IPS-18c (cell line): ENCODE results near the gene LSMEM2.
A peak's percentile ranks its signal among the peaks of the same experiment; 100 is the strongest.

Experiments
- H3K4me3 ChIP-seq: 2 replicates; pipeline ENCODE4 v1.7.0; 2013; ENCODE audit warnings: low read depth, mild to moderate bottlenecking, low read length, moderate library complexity; ENCODE audit not compliant: insufficient read depth
- H3K9me3 ChIP-seq: one replicate; pipeline ENCODE4 v1.6.1; 2013; ENCODE audit warnings: mild to moderate bottlenecking, low read length, moderate library complexity; ENCODE audit not compliant: control insufficient read depth, insufficient read depth

The LSMEM2 gene

DNA sequence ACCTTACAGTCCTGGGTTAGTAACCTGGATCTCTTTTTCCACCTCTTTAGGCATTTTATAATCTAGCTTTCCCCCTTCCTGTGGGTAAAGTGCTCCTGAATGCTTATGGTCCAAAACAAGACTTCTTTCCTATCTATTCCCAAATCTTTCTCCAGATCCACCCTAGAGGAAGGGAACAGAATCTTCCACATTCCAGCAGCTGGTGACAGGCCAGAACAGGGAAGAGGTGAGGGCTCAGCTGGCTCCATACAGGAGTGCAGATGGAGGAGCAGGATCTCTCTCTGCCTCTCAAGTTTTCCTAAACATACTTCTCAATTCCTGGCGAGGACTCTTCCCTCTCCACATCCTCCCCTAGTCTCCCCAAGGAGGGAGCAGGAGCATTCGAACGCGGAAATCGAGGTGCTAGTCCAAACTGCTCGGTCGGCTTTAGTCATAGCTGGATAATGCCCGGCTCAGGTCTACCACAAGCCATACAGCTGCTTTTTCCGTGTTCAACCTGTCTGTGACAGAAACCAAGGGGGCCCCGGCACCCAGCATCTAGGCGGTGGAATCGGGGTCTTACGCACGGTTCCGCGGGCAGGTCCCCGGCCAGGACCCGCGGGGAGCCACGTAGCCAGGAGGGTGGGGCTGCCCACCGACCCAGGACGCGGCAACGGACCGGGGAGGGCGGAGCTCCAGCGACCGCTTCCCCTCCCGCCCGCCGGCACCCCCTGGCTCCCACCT is 57.7 kb downstream of the LSMEM2 start:
- H3K9me3 ChIP-seq, result no peaks in the 10 kb centered on the region
- peak overlapping the region; percentile 83 for H3K4me3 ChIP-seq

DNA sequence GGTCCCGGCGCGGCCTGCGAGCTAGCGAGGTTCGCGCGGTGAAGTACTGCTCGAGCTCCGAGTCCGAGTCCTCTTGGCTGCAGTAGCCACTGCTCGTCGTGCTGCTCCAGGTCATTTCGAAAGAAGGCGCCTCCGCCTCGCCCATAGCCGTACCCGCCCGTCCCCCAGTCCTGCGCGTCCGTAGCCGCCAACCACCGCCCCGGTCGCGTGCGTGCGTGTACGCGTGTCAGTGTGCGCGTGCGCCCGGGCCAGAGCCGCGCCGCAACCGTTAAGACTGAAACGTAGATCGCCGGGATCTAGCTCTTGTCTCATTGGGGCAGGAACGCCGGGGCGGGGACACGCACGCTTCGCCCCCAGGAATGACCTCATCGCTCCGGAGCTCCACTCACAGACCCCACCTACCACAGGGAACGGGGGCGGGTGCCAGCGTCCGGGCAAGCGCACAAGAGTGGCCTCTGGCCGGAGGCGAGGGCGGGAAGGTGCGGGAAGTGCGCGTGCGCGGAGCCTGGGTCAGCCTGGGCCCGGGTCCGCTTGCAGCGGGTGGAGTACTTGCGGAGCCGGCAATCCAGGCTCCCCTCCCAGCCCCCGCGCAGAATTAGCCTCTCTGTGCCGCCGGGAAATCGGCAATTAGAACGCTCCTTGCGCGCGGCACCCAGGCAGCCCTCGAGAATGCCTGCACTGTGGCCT is 58.4 kb downstream of the LSMEM2 start:
- Histone ChIP-seq H3K4me3 (peak overlapping the region; percentile 83), H3K9me3 (no peaks in the 10 kb centered on the region)
